ENCODE measurements around the gene VENTX. TPM values are rescaled to one million over a fixed set of nuclear protein-coding genes. Genes with fewer than 3 reads are reported as not detected.

VENTX gene
- total RNA-seq, 4 donors from 2014 or later = 0.21 to 1.3 (median 0.51) TPM; not detected in 1

GRCh38 chr10:133249094-133249780 lies 11.6 kb downstream of the VENTX start:
- H3K36me3 ChIP-seq = no peaks in the 10 kb centered on the region
- intact Hi-C loops (cut with DNase I; ENCODE audit: low total_unique reads) = no loop called here
- no peaks in the 10 kb centered on the region for H3K27me3 ChIP-seq
- no peak for DNase-seq
- H3K9me3 ChIP-seq = no peaks in the 10 kb centered on the region
- H3K4me3 ChIP-seq = no peak overlapping the region
- no peak for TF ChIP-seq POLR2A (IDR thresholded peaks at IDR 0.05)
- TF ChIP-seq CTCF (IDR thresholded peaks at IDR 0.05) = no peak
- no peaks in the 10 kb centered on the region for H3K4me1 ChIP-seq
- no peak overlapping the region for H3K27ac ChIP-seq

- no peaks in the 10 kb centered on the region for H3K9me3 ChIP-seq
- H3K27ac ChIP-seq = no peak overlapping the region
- intact Hi-C loops (cut with DNase I; ENCODE audit: low total_unique reads) = no loop called here
- no peaks in the 10 kb centered on the region for H3K27me3 ChIP-seq
- no peaks in the 10 kb centered on the region for H3K4me1 ChIP-seq
- no peak overlapping the region for H3K4me3 ChIP-seq
- TF ChIP-seq CTCF (IDR thresholded peaks at IDR 0.05) (no peak), POLR2A (IDR thresholded peaks at IDR 0.05) (no peak)
- DNase-seq = no peak
- H3K36me3 ChIP-seq = no peaks in the 10 kb centered on the region
Measured at GRCh38 chr10:133249975-133250754, 12.5 kb downstream of the VENTX start.

- Histone ChIP-seq H3K9me3 (no peaks in the 10 kb centered on the region), H3K36me3 (no peaks in the 10 kb centered on the region), H3K4me1 (no peaks in the 10 kb centered on the region), H3K27ac (no peak overlapping the region), H3K4me3 (no peak overlapping the region), H3K27me3 (no peaks in the 10 kb centered on the region)
- intact Hi-C loops (cut with DNase I; ENCODE audit: low total_unique reads) = no loop called here
- no peak for TF ChIP-seq CTCF (IDR thresholded peaks at IDR 0.05)
- no peak for TF ChIP-seq POLR2A (IDR thresholded peaks at IDR 0.05)
- DNase-seq = no peak
Measured at GRCh38 chr10:133251388-133252222, 13.9 kb downstream of the VENTX start.

- TF ChIP-seq POLR2A (IDR thresholded peaks at IDR 0.05) (no peak), CTCF (IDR thresholded peaks at IDR 0.05) (no peak)
- Histone ChIP-seq H3K27me3 (no peaks in the 10 kb centered on the region), H3K9me3 (no peaks in the 10 kb centered on the region), H3K36me3 (no peaks in the 10 kb centered on the region), H3K4me1 (no peaks in the 10 kb centered on the region), H3K27ac (no peak overlapping the region), H3K4me3 (no peak overlapping the region)
- DNase-seq = no peak
- intact Hi-C loops (cut with DNase I; ENCODE audit: low total_unique reads) = no loop called here
Measured at GRCh38 chr10:133252223-133252552, 14.5 kb downstream of the VENTX start.
